K562 (cell line): ENCODE results near the gene NPM1. TPM values are rescaled to one million over a fixed set of nuclear protein-coding genes. Genes with fewer than 3 reads are reported as not detected.

Source experiments
- BRD4 ChIP-seq: fragments of 200-600 bp; sonication (generic); IDR thresholded peaks from 2 replicates; pipeline ENCODE4 v1.6.1; 2017; ENCODE audit warnings: inconsistent platforms
- ESRRA ChIP-seq: fragments of 450-650 bp; IDR thresholded peaks from 2 replicates; pipeline ENCODE4 v1.6.1; 2014; ENCODE audit warnings: low read depth, mild to moderate bottlenecking, moderate library complexity, borderline replicate concordance
- NCOA4 ChIP-seq: fragments of 450-650 bp; IDR thresholded peaks from 2 replicates; pipeline ENCODE4 v1.6.1; 2018; ENCODE audit warnings: mild to moderate bottlenecking; ENCODE audit not compliant: partially characterized antibody
- PCBP2 ChIP-seq: fragments of 200-400 bp; formaldehyde crosslinking; IDR thresholded peaks from 2 replicates; pipeline ENCODE4 v1.6.1; 2018; ENCODE audit warnings: low read length, low read depth, mild to moderate bottlenecking, moderate library complexity; ENCODE audit not compliant: poor library complexity, severe bottlenecking
- POLR2AphosphoS5 ChIP-seq: IDR thresholded peaks from 2 replicates; pipeline ENCODE4 v1.6.1; 2011; ENCODE audit warnings: mild to moderate bottlenecking, low read depth, low read length, moderate library complexity; ENCODE audit not compliant: control insufficient read depth, insufficient read depth
- POLR3G ChIP-seq: IDR thresholded peaks from 2 replicates; pipeline ENCODE4 v1.6.1; 2011; ENCODE audit not compliant: insufficient read length, insufficient replicate concordance; ENCODE audit errors: extremely low read depth
- SIN3B ChIP-seq: fragments of 450-650 bp; IDR thresholded peaks from 2 replicates; pipeline ENCODE4 v1.6.1; 2017; ENCODE audit warnings: low read depth, mild to moderate bottlenecking, moderate library complexity
- SNRNP70 ChIP-seq: fragments of 200-400 bp; formaldehyde crosslinking; optimal IDR thresholded peaks from 2 replicates; pipeline ENCODE3; 2017; ENCODE audit warnings: low read depth, low read length
- SP1 ChIP-seq: sonication (generic); formaldehyde crosslinking; IDR thresholded peaks from 2 replicates; pipeline ENCODE4 v1.8.1; 2022; ENCODE audit warnings: mild to moderate bottlenecking, missing genetic modification reagents
- STAG1 ChIP-seq: sonication (generic); formaldehyde crosslinking; IDR thresholded peaks from 2 replicates; pipeline ENCODE4 v1.5.0; 2020; ENCODE audit warnings: missing genetic modification reagents, borderline replicate concordance
- ZBED1 ChIP-seq: IDR thresholded peaks from 2 replicates; pipeline ENCODE4 v1.6.1; 2014
- ZNF316 ChIP-seq: fragments of 450-650 bp; IDR thresholded peaks from 2 replicates; pipeline ENCODE4 v1.6.1; 2016
- ZNF354B ChIP-seq: fragments of 250-450 bp; sonication (Bioruptor Pico); IDR thresholded peaks from 2 replicates; pipeline ENCODE4 v1.4.0; 2020
- ZNF583 ChIP-seq: fragments of 250-450 bp; sonication (Bioruptor Pico); IDR thresholded peaks from 2 replicates; pipeline ENCODE4 v1.4.0; 2020
- ZSCAN29 ChIP-seq: fragments of 450-650 bp; IDR thresholded peaks from 2 replicates; pipeline ENCODE4 v1.6.1; 2017
- polyA plus RNA-seq, 8 experiments: library from polyadenylated mRNA; depleted of rRNA in 4 of 8; stranded (reverse) in 5 of 8; unstranded in 3 of 8; fragments of >200 nt; fragmentation: Nextera tagmentation in 2 of 8; fragmentation: Illumina TruSeq in 1 of 8; extraction: Ambion mirVana in 2 of 8; extraction: Trizol in 1 of 8; gene quantifications; 2 replicates each; pipeline versions ENCODE4 v1.2.1 to v1.2.3, GENCODE V29; 2011 to 2014; ENCODE audit warnings: inconsistent platforms in 1 of 8, missing spikeins in 1 of 8
- total RNA-seq, 7 experiments: library from RNA; depleted of rRNA in 6 of 7; stranded (reverse); fragments of >200 nt in 6 of 7; fragmentation: Illumina TruSeq in 2 of 7; extraction: Trizol in 2 of 7; gene quantifications; 2 replicates each; pipeline versions ENCODE4 v1.2.1 to v1.2.3, GENCODE V29; 2011 to 2021; ENCODE audit warnings: low replicate concordance in 1 of 7
- TF ChIP-seq, protein P1 (sequence below), 3 experiments: IDR thresholded peaks in 2 of 3; conservative IDR thresholded peaks in 1 of 3; 2 replicates each; pipeline ENCODE4 v1.5.1; 2011 to 2012; ENCODE audit warnings: low read length in 3 of 3, mild to moderate bottlenecking in 3 of 3, control low read depth in 2 of 3, improper control_type of control experiment in 1 of 3, inconsistent platforms in 1 of 3, low read depth in 1 of 3, mixed read lengths in 1 of 3, moderate library complexity in 1 of 3; ENCODE audit not compliant: insufficient read depth in 2 of 3
- TF ChIP-seq, protein P2 (sequence below): fragments of 450-650 bp; IDR thresholded peaks from 2 replicates; pipeline ENCODE4 v1.6.1; 2018; ENCODE audit warnings: mild to moderate bottlenecking, low read depth; ENCODE audit not compliant: partially characterized antibody
- TF ChIP-seq, protein P3 (sequence below): sonication (generic); formaldehyde crosslinking; IDR thresholded peaks from 2 replicates; pipeline ENCODE4 v1.8.1; 2023; ENCODE audit warnings: missing genetic modification reagents, mild to moderate bottlenecking, borderline replicate concordance
- TF ChIP-seq, protein P4 (sequence below): IDR thresholded peaks from 2 replicates; pipeline ENCODE4 v1.6.1; 2014; ENCODE audit warnings: antibody characterized with exemption

The NPM1 gene
- total and polyA plus RNA-seq, 9 of the 15 experiments (the other 6 are each of a cell fraction or from before 2014, with no cell fraction given), result 2,438 to 6,909 (median 5,639) TPM

DNA sequence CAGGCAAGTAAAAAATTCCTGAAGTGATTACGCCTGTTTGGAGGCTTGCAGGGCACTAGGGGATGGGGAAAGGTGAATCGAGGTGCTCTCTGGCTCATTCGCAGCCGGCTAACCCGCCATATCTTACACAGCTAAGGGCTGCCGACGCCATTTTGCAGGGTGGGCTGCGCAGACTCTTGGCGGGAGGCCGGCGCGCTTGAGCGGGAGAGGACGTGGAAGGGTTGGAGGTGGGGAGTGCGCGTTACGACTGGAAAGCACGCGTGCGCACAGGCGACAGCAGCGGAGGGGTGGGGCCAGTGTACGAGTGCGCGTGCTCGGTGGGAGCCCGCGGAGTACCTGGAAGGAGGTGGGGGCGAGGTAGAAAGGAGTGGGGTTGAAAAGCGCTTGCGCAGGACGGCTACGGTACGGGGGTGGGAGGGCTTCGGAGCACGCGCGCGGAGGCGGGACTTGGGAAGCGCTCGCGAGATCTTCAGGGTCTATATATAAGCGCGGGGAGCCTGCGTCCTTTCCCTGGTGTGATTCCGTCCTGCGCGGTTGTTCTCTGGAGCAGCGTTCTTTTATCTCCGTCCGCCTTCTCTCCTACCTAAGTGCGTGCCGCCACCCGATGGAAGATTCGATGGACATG is at the start of gene NPM1 (continued):
- TF ChIP-seq ESRRA (no peak), ZNF354B (CRISPR knock-in tag) (no peak), POLR2AphosphoS5 (peak; percentile 93), ZNF583 (CRISPR knock-in tag) (no peak), SIN3B (no peak; the same call in 1 of the 2 replicates), NCOA4 (no peak), BRD4 (peak; percentile 78; the same call in 1 of the 2 replicates), POLR3G (no peak), PCBP2 (no peak), ZSCAN29 (no peak), STAG1 (CRISPR knock-in tag) (no peak), SNRNP70 (no peak), ZNF316 (no peak), ZBED1 (no peak), SP1 (CRISPR knock-in tag) (0 out of 2 replicates have a peak, but pooled peaks have one; percentile 33)
- TF ChIP-seq, protein P1, sequence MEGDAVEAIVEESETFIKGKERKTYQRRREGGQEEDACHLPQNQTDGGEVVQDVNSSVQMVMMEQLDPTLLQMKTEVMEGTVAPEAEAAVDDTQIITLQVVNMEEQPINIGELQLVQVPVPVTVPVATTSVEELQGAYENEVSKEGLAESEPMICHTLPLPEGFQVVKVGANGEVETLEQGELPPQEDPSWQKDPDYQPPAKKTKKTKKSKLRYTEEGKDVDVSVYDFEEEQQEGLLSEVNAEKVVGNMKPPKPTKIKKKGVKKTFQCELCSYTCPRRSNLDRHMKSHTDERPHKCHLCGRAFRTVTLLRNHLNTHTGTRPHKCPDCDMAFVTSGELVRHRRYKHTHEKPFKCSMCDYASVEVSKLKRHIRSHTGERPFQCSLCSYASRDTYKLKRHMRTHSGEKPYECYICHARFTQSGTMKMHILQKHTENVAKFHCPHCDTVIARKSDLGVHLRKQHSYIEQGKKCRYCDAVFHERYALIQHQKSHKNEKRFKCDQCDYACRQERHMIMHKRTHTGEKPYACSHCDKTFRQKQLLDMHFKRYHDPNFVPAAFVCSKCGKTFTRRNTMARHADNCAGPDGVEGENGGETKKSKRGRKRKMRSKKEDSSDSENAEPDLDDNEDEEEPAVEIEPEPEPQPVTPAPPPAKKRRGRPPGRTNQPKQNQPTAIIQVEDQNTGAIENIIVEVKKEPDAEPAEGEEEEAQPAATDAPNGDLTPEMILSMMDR (IDR thresholded peaks at IDR 0.05 in 2 of 3, conservative IDR thresholded peaks at IDR 0.05 in 1 of 3; ENCODE audit: insufficient read depth in 2 of 3, low read depth in 1 of 3, low read length in 3 of 3), result no peak
- TF ChIP-seq, protein P2, sequence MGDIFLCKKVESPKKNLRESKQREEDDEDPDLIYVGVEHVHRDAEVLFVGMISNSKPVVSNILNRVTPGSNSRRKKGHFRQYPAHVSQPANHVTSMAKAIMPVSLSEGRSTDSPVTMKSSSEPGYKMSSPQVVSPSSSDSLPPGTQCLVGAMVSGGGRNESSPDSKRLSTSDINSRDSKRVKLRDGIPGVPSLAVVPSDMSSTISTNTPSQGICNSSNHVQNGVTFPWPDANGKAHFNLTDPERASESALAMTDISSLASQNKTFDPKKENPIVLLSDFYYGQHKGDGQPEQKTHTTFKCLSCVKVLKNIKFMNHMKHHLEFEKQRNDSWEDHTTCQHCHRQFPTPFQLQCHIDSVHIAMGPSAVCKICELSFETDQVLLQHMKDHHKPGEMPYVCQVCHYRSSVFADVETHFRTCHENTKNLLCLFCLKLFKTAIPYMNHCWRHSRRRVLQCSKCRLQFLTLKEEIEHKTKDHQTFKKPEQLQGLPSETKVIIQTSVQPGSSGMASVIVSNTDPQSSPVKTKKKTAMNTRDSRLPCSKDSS, result no peak
- TF ChIP-seq, protein P3, sequence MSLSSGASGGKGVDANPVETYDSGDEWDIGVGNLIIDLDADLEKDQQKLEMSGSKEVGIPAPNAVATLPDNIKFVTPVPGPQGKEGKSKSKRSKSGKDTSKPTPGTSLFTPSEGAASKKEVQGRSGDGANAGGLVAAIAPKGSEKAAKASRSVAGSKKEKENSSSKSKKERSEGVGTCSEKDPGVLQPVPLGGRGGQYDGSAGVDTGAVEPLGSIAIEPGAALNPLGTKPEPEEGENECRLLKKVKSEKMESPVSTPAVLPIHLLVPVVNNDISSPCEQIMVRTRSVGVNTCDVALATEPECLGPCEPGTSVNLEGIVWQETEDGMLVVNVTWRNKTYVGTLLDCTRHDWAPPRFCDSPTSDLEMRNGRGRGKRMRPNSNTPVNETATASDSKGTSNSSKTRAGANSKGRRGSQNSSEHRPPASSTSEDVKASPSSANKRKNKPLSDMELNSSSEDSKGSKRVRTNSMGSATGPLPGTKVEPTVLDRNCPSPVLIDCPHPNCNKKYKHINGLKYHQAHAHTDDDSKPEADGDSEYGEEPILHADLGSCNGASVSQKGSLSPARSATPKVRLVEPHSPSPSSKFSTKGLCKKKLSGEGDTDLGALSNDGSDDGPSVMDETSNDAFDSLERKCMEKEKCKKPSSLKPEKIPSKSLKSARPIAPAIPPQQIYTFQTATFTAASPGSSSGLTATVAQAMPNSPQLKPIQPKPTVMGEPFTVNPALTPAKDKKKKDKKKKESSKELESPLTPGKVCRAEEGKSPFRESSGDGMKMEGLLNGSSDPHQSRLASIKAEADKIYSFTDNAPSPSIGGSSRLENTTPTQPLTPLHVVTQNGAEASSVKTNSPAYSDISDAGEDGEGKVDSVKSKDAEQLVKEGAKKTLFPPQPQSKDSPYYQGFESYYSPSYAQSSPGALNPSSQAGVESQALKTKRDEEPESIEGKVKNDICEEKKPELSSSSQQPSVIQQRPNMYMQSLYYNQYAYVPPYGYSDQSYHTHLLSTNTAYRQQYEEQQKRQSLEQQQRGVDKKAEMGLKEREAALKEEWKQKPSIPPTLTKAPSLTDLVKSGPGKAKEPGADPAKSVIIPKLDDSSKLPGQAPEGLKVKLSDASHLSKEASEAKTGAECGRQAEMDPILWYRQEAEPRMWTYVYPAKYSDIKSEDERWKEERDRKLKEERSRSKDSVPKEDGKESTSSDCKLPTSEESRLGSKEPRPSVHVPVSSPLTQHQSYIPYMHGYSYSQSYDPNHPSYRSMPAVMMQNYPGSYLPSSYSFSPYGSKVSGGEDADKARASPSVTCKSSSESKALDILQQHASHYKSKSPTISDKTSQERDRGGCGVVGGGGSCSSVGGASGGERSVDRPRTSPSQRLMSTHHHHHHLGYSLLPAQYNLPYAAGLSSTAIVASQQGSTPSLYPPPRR (CRISPR knock-in tag), result no peak; the same call in 1 of the 2 replicates
- TF ChIP-seq, protein P4, sequence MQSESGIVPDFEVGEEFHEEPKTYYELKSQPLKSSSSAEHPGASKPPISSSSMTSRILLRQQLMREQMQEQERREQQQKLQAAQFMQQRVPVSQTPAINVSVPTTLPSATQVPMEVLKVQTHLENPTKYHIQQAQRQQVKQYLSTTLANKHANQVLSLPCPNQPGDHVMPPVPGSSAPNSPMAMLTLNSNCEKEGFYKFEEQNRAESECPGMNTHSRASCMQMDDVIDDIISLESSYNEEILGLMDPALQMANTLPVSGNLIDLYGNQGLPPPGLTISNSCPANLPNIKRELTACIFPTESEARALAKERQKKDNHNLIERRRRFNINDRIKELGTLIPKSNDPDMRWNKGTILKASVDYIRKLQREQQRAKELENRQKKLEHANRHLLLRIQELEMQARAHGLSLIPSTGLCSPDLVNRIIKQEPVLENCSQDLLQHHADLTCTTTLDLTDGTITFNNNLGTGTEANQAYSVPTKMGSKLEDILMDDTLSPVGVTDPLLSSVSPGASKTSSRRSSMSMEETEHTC, result peak; percentile 43; the same call in 1 of the 2 replicates
